LHCN-M2 (cell line): ENCODE measurements around the gene CYB5RL. TPM values are rescaled to one million over a fixed set of nuclear protein-coding genes. Genes with fewer than 3 reads are reported as not detected.
"Not testable (repeated sequence)": the region's sequence is repeated elsewhere in the genome, so short reads cannot be mapped to it uniquely, and the experiment has no call there.

Experiments used
- DNase-seq: peaks from one replicate; pipeline ENCODE4 v3.0.0-alpha.2; 2012; ENCODE audit warnings: low read depth
- polyA plus RNA-seq: library from polyadenylated mRNA; unstranded; fragments of >200 nt; gene quantifications from one replicate; pipeline ENCODE4 v1.2.1, GENCODE V29; 2012; ENCODE audit warnings: missing spikeins
- total RNA-seq: library from RNA; depleted of rRNA; stranded (reverse); fragments of >200 nt; gene quantifications from 2 replicates; pipeline ENCODE4 v1.2.3, GENCODE V29; 2014; rRNA removed

The CYB5RL gene
- total RNA-seq = 6.9 and 8.2 TPM in 2 replicates
- polyA plus RNA-seq = 4.8 TPM

DNA sequence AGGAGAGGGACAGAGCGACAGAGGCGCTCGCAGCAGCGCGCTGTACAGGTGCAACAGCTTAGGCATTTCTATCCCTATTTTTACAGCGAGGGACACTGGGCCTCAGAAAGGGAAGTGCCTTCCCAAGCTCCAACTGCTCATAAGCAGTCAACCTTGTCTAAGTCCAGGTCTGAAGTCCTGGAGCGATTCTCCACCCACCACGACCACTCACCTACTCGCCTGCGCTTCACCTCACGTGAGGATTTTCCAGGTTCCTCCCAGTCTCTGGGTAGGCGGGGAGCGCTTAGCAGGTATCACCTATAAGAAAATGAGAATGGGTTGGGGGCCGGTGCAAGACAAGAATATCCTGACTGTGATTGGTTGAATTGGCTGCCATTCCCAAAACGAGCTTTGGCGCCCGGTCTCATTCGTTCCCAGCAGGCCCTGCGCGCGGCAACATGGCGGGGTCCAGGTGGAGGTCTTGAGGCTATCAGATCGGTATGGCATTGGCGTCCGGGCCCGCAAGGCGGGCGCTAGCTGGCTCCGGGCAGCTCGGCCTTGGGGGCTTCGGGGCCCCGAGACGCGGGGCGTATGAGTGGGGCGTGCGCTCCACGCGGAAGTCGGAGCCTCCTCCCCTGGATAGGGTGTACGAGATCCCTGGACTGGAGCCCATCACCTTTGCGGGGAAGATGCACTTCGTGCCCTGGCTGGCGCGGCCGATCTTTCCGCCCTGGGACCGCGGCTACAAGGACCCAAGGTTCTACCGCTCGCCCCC lies at the start of gene CYB5RL, which contains the start of gene MRPL37:
TSS of gene CYB5RL (minus strand) at position 266 of the 754 bp plus-strand sequence. CDS start 4,414 bp downstream, outside the sequence.
TSS of gene MRPL37 (plus strand) at position 403 of the 754 bp plus-strand sequence. CDS start at position 480, 77 bp downstream.
- peak; percentile 93 for DNase-seq

- DNase-seq = peak; percentile 78
These were observed 49.1 kb upstream of the CYB5RL start for GRCh38 chr1:54248966-54249365.

DNA sequence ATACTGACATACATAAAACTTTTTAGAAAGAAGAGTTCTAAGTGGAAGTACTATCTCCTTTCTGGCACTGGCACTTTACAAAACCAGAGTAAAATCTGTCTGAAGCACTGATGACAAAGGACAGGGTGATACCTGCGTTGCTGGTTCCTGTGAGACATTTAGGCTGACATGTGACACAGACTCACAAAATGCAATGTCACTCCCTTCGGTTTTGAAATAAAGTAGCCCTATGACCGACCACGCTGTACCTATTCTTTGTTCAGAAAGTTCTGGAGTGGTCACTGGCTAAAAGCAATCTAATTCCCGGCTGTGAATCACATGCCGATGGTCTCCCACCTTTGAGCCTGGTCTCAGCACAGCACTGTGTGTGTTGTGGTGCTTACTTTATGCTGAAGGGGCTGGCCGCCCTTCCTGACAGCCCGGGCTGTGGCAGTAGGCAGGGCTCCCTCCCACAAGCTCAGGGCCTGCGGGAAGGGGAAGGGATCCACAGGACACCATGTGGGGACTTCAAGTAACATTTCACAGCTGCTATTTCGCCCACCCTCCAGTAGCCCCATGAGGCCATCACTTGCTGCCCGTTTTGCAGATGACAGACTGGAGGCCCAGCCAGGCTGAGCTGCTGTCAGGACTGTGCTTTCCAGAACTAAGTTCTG lies 48.2 kb upstream of the CYB5RL start:
- no peak for DNase-seq

- DNase-seq = no peak
These were observed 46.4 kb upstream of the CYB5RL start for GRCh38 chr1:54246116-54246721.

- peak; percentile 65 for DNase-seq
These were observed 45.7 kb upstream of the CYB5RL start for GRCh38 chr1:54245501-54245900.

- DNase-seq = no peak
These were observed 44.8 kb upstream of the CYB5RL start for GRCh38 chr1:54244655-54245054.

GRCh38 chr1:54243022-54243421 lies 43.2 kb upstream of the CYB5RL start:
- no peak for DNase-seq

DNA sequence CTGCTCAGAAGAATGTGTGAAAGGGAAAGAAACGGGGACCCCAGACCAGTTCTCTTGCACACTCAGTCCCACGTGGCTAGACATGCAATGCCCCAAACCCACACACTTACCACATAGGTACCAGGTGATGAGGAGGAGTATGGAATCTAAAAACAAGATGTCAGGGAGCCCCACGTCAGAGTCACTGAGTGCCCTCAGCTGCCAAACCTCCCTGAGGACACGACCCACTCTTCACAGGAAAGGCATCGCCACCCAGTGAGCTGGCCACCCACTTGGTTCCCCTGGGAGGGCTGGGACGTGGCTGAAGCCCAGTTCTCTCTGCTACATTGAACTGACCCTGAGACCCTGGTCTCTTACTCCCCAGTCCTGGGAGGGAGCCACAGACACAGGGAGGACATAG lies 41.5 kb upstream of the CYB5RL start:
- DNase-seq = no peak

GRCh38 chr1:54240741-54241335 lies 41.0 kb upstream of the CYB5RL start:
- no peak for DNase-seq

- DNase-seq = no peak
These were observed 39.8 kb upstream of the CYB5RL start for GRCh38 chr1:54239631-54240031.

DNA sequence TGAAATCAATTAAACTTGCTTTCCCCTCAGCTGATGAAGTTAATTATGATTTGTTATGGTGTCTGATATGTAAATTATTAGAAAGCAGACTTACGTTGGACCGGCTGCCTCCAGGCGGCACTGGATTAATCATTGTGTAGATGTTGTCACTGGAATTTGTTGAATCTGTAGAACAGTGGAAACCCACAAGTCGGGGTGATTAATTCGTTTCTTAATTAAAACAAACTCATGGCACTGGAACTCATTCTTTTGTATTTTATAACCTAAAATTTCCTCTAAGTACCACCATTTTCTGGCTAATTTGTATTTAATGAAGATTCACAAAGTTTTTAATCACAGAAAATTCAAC lies 39.2 kb upstream of the CYB5RL start:
- no peak for DNase-seq

DNA sequence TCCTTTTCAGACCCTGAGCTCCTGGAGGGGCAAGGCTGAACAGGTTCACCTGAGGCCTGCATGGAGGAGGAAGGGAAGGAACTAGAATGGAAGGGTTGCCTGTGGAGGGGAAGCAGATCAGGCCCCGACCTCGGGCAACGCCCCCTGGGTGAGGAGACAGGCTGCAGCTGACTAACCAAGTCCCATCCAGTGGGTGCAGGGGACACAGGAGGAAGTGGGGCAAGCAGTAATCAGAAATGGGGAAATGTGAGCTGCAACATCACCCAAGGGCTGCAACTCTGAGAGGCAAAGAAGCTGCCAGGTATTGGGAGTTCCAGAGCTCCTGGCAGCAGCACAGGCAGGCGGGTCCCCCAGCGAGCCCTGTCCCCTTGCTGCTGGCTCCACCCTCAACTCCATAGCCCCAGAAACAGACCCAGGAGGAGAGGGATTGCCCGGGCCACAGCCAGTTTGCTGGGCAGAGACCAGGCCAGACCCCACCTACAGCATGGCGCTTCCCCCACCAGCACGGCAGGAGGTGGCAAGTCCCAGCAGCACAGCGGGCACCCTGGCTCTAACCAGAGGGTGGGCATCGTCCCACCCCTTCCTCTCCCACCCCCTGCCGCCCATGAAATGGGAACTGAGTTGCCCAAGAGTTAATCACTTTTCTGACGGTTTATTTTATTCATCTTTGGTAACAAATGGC lies 38.7 kb upstream of the CYB5RL start:
- DNase-seq = no peak

DNA sequence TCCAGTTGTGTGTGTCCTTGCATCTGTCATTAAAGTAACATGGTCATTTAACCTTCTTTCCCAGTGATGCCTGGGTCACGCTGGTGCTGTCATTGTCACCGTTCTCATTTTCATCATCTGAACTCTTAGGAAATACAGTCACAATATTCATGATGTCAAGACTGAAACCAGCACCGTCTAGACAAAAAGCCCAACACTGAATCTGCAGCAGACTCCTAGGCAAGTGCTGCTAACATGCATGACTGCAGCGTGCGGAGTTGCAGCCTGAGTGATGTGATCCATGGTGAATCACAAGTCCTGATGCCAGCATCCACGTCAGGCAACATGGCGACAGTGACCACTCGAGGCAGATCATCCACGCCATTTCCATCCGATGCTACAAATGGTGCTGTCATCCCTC lies 37.8 kb upstream of the CYB5RL start:
- DNase-seq = no peak

DNA sequence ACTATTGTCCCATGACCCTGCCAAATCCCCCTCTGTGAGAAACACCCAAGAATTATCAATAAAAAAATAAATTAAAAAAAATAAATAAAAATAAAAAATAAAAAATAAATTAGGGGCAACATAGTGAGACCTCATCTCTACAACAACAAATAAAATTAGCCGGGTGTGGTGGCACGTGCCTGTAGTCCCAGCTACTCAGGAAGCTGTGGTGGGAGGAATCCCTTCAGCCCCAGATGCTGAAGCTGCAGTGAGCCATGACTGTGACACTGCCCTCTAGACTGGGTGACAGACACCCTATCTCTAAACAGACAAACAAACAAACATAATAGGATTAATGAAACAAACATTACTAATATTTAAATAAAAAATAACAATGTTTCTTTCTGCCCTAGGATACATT lies 34.5 kb upstream of the CYB5RL start:
- DNase-seq = no peak

- not testable (repeated sequence) for DNase-seq
These were observed 33.4 kb upstream of the CYB5RL start for GRCh38 chr1:54233196-54233595.

- DNase-seq = no peak
These were observed 30.9 kb upstream of the CYB5RL start for GRCh38 chr1:54230507-54231339.

- DNase-seq = peak; percentile 78
These were observed 29.6 kb upstream of the CYB5RL start for GRCh38 chr1:54229281-54229891.

GRCh38 chr1:54228638-54229079 lies 28.8 kb upstream of the CYB5RL start:
- no peak for DNase-seq

GRCh38 chr1:54227891-54228310 lies 28.1 kb upstream of the CYB5RL start:
- DNase-seq = no peak

DNA sequence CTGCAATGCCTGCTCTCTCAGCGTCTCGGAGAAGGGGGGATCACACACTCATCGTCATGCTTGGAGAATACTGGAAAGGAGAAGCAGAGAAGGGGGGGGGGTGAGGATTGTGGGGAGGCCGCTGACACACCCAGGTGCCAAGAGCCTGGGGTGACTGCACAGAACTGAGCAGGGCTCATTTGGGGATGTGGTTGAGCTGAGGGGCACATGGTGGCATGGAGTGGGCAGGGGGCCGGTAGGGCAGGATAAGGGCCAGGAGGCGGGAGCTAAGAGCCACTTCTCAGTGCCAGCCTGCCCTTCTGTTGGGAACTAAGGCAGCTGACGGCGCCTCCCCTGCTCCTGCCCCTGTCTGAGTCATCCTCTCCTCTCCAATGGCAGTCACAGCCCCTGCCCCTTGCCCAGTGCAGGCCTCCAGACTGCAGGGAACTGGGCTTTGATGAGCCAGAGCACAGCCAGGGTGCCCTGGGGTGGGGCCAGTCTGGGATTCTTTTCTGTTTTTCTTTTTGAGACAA lies 27.3 kb upstream of the CYB5RL start:
- DNase-seq = peak; percentile 87
